HCT116 (cell line): ENCODE data around the gene SLC6A2. TPM values are rescaled to one million over a fixed set of nuclear protein-coding genes. Genes with fewer than 3 reads are reported as not detected.

ENCODE experiments used
- ATAC-seq: fragments of 200-7000 bp; cut with Tn5 transposase; 2 replicates; pipeline ENCODE4 v1.9.1; 2020; ENCODE audit warnings: mild to moderate bottlenecking, moderate library complexity
- BruUV-seq: library from RNA; stranded (reverse); fragments of 400-500 nt; replicated peaks from 2 replicates; lab custom pipeline; 2021; lab: Mats Ljungman, UMichigan
- CTCF ChIA-PET: fragments of 300-600 bp; sonication (Branson Sonifier 250); formaldehyde crosslinking; loops from one replicate; lab custom pipeline; 2021; ENCODE audit warnings: antibody characterized with exemption; lab: Charles Lee
- POLR2A ChIA-PET: fragments of 300-600, 350-600 bp; sonication (Branson Sonifier 250); formaldehyde crosslinking; loops from one replicate; lab custom pipeline; 2021; ENCODE audit warnings: antibody characterized with exemption; lab: Charles Lee
- RAD21 ChIA-PET, 2 experiments: fragments of 300-600 bp; sonication (Branson Sonifier 250); formaldehyde crosslinking; loops; one replicate each; lab custom pipeline; 2023; ENCODE audit warnings: low total read pairs in 2 of 2; ENCODE audit not compliant: uncharacterized antibody in 2 of 2, unreplicated experiment in 2 of 2, low non-redundant PET in 1 of 2; lab: Charles Lee
- DNase-seq: peaks from one replicate; pipeline ENCODE4 v3.0.0-alpha.2; 2010; ENCODE audit warnings: low read depth, low spot score
- H2AFZ ChIP-seq: fragments of 200-600 bp; shearing (Covaris generic), sonication (generic); 2 replicates; pipeline ENCODE4 v1.6.1; 2017; ENCODE audit warnings: low read depth, mixed run types, mixed read lengths, antibody characterized with exemption, low read length; ENCODE audit not compliant: poor library complexity, severe bottlenecking
- H3K27ac ChIP-seq: 2 replicates; pipeline ENCODE4 v1.5.1; 2012; ENCODE audit warnings: low read depth, low read length
- H3K27me3 ChIP-seq: fragments of 200-600 bp; sonication (generic); 2 replicates; pipeline ENCODE4 v1.6.1; 2016; ENCODE audit warnings: mixed run types, low read length, mixed read lengths; ENCODE audit not compliant: insufficient read depth
- H3K36me3 ChIP-seq, 2 experiments: fragments of 200-500 bp in 1 of 2; fragments of 200-600 bp in 1 of 2; sonication (Bioruptor generic) in 1 of 2; sonication (generic) in 1 of 2; 2 replicates each; pipeline versions ENCODE4 v1.5.1 to v1.6.1; 2014 to 2016; ENCODE audit warnings: low read length in 2 of 2, inconsistent platforms in 1 of 2, mixed read lengths in 1 of 2, mixed run types in 1 of 2; ENCODE audit not compliant: insufficient read depth in 2 of 2, control insufficient read depth in 1 of 2
- H3K4me1 ChIP-seq, 2 experiments: fragments of 200-600 bp in 1 of 2; sonication (generic) in 1 of 2; 2 replicates each; pipeline versions ENCODE4 v1.5.1 to v1.6.1; 2012 to 2017; ENCODE audit warnings: low read length in 2 of 2, inconsistent platforms in 1 of 2, mild to moderate bottlenecking in 1 of 2, mixed read lengths in 1 of 2, mixed run types in 1 of 2, moderate library complexity in 1 of 2; ENCODE audit not compliant: insufficient read depth in 2 of 2, control insufficient read depth in 1 of 2
- H3K4me2 ChIP-seq: fragments of 200-600 bp; sonication (generic); 2 replicates; pipeline ENCODE4 v1.6.1; 2017; ENCODE audit warnings: mixed run types, low read length, mixed read lengths
- H3K4me3 ChIP-seq, 2 experiments: fragments of 200-600 bp in 1 of 2; sonication (generic) in 1 of 2; replicated peaks in 1 of 2; 2 replicates each; pipeline ENCODE4 v1.5.1; 2011 to 2016; ENCODE audit warnings: low read length in 2 of 2, control low read depth in 1 of 2, low read depth in 1 of 2, mild to moderate bottlenecking in 1 of 2, mixed read lengths in 1 of 2, mixed run types in 1 of 2
- H3K79me2 ChIP-seq: fragments of 200-600 bp; sonication (generic); 2 replicates; pipeline ENCODE4 v1.6.1; 2017; ENCODE audit warnings: mild to moderate bottlenecking, mixed run types, low read length, moderate library complexity, mixed read lengths; ENCODE audit not compliant: insufficient read depth
- H3K9ac ChIP-seq: fragments of 200-600 bp; sonication (generic); 2 replicates; pipeline ENCODE4 v1.6.1; 2016; ENCODE audit warnings: low read length, mixed read lengths
- H3K9me2 ChIP-seq: fragments of 200-600 bp; sonication (generic), shearing (Covaris generic); 2 replicates; pipeline ENCODE4 v1.6.1; 2017; ENCODE audit warnings: mixed run types, mild to moderate bottlenecking, moderate library complexity; ENCODE audit not compliant: insufficient read depth
- H3K9me3 ChIP-seq, 2 experiments: fragments of 200-500 bp in 1 of 2; fragments of 200-600 bp in 1 of 2; sonication (Bioruptor generic) in 1 of 2; sonication (generic) in 1 of 2; 2 replicates each; pipeline ENCODE4 v1.6.1; 2014 to 2017; ENCODE audit warnings: low read length in 2 of 2, mixed read lengths in 2 of 2, inconsistent platforms in 1 of 2, low read depth in 1 of 2, mild to moderate bottlenecking in 1 of 2, mixed run types in 1 of 2, moderate library complexity in 1 of 2; ENCODE audit not compliant: control insufficient read depth in 1 of 2, insufficient read depth in 1 of 2
- H4K20me1 ChIP-seq: fragments of 200-600 bp; sonication (generic), shearing (Covaris generic); 2 replicates; pipeline ENCODE4 v1.6.1; 2017; ENCODE audit warnings: mixed run types, mild to moderate bottlenecking, moderate library complexity; ENCODE audit not compliant: insufficient read depth
- ATF3 ChIP-seq: IDR thresholded peaks from 2 replicates; pipeline ENCODE4 v1.6.1; 2012
- CBX3 ChIP-seq: IDR thresholded peaks from 2 replicates; pipeline ENCODE4 v1.6.1; 2012; ENCODE audit warnings: low read depth
- CEBPB ChIP-seq: IDR thresholded peaks from 2 replicates; pipeline ENCODE4 v1.6.1; 2012; ENCODE audit warnings: low read depth
- EGR1 ChIP-seq: IDR thresholded peaks from 2 replicates; pipeline ENCODE4 v1.6.1; 2012; ENCODE audit warnings: low read depth
- ELF1 ChIP-seq: IDR thresholded peaks from 2 replicates; pipeline ENCODE4 v1.6.1; 2012; ENCODE audit warnings: low read depth, borderline replicate concordance
- EZH2 ChIP-seq: fragments of 200-600 bp; sonication (generic); IDR thresholded peaks from 2 replicates; pipeline ENCODE4 v1.6.1; 2017; ENCODE audit warnings: antibody characterized with exemption, mixed run types
- EZH2phosphoT487 ChIP-seq: fragments of 200-600 bp; IDR thresholded peaks from 2 replicates; pipeline ENCODE4 v1.6.1; 2018; ENCODE audit warnings: antibody characterized with exemption, borderline replicate concordance
- FOSL1 ChIP-seq: IDR thresholded peaks from 2 replicates; pipeline ENCODE4 v1.6.1; 2012; ENCODE audit warnings: low read depth
- JUND ChIP-seq: IDR thresholded peaks from 2 replicates; pipeline ENCODE4 v1.6.1; 2012
- POLR2A ChIP-seq: IDR thresholded peaks from 2 replicates; pipeline ENCODE4 v1.7.0; 2011; ENCODE audit warnings: borderline replicate concordance; ENCODE audit not compliant: insufficient read depth, insufficient read length; ENCODE audit errors: extremely low read depth
- POLR2AphosphoS5 ChIP-seq: IDR thresholded peaks from 2 replicates; pipeline ENCODE4 v1.6.1; 2011; ENCODE audit warnings: mild to moderate bottlenecking, low read depth, low read length, moderate library complexity
- RAD21 ChIP-seq: IDR thresholded peaks from 2 replicates; pipeline ENCODE4 v1.6.1; 2012; ENCODE audit warnings: low read depth, mild to moderate bottlenecking
- SIN3A ChIP-seq: IDR thresholded peaks from 2 replicates; pipeline ENCODE4 v1.6.1; 2012; ENCODE audit warnings: low read depth
- SP1 ChIP-seq: IDR thresholded peaks from 2 replicates; pipeline ENCODE4 v1.6.1; 2012; ENCODE audit warnings: low read depth
- SRF ChIP-seq: IDR thresholded peaks from 2 replicates; pipeline ENCODE4 v1.6.1; 2012; ENCODE audit warnings: low read depth
- TCF7L2 ChIP-seq: IDR thresholded peaks from 2 replicates; pipeline ENCODE4 v1.7.0; 2011; ENCODE audit warnings: borderline replicate concordance, inconsistent platforms; ENCODE audit not compliant: insufficient read depth, insufficient read length; ENCODE audit errors: extremely low read depth
- YY1 ChIP-seq: IDR thresholded peaks from 2 replicates; pipeline ENCODE4 v1.6.1; 2011; ENCODE audit warnings: low read length, low read depth, moderate library complexity, mild to moderate bottlenecking; ENCODE audit not compliant: insufficient replicate concordance; ENCODE audit errors: extremely low read depth
- ZFX ChIP-seq: fragments of 450-650 bp; IDR thresholded peaks from 2 replicates; pipeline ENCODE4 v1.6.1; 2017
- ZNF274 ChIP-seq: fragments of 200-500 bp; sonication (Bioruptor generic); IDR thresholded peaks from 2 replicates; pipeline ENCODE4 v1.6.1; 2014; ENCODE audit warnings: mild to moderate bottlenecking, low read depth, low read length, inconsistent platforms
- intact Hi-C: fragments of 100-400 bp; cut with micrococcal nuclease; formaldehyde crosslinking; loops from 2 replicates; pipeline ENCODE4 v1.10.0; 2022
- total RNA-seq: library from RNA; stranded (reverse); gene quantifications from one replicate; pipeline ENCODE4 v1.2.1, GENCODE V29; 2021; ENCODE audit not compliant: unreplicated experiment
- TF ChIP-seq, protein P1 (sequence below): IDR thresholded peaks from 2 replicates; pipeline ENCODE4 v1.6.1; 2011; ENCODE audit warnings: mild to moderate bottlenecking, low read length, moderate library complexity; ENCODE audit not compliant: insufficient replicate concordance; ENCODE audit errors: extremely low read depth

SLC6A2 gene
- total RNA-seq, 1 experiment from 2014 or later, result not detected

DNA sequence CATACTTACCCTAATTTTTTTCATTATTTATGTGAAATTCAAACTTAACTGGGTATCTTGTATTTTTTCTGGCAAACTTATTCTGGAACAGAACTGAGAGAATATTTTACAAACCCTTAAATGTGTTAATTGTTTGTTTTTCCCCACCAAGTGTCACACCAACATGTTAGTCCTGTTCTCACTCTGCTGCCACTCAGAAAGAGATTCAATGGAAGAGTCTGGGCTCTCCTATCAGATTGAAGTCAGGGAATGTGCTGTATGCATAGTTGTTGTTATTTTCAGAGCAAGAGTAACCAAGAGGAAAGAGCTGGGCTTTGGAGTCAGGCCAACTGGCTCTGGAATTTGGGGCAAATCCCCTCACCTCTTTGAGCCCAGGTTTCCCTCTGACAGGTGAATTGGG is 43.2 kb downstream of the SLC6A2 start:
- DNase-seq (no peak), ATAC-seq (no peak)
- TF ChIP-seq YY1, result no peak
- TF ChIP-seq POLR2AphosphoS5, result no peak
- TF ChIP-seq POLR2A, result no peak
- no peak for TF ChIP-seq JUND
- no peak for TF ChIP-seq ATF3
- no peak for TF ChIP-seq SIN3A
- no peak for TF ChIP-seq EGR1
- TF ChIP-seq EZH2, result no peak
- no peak for TF ChIP-seq CEBPB
- TF ChIP-seq, protein P1, sequence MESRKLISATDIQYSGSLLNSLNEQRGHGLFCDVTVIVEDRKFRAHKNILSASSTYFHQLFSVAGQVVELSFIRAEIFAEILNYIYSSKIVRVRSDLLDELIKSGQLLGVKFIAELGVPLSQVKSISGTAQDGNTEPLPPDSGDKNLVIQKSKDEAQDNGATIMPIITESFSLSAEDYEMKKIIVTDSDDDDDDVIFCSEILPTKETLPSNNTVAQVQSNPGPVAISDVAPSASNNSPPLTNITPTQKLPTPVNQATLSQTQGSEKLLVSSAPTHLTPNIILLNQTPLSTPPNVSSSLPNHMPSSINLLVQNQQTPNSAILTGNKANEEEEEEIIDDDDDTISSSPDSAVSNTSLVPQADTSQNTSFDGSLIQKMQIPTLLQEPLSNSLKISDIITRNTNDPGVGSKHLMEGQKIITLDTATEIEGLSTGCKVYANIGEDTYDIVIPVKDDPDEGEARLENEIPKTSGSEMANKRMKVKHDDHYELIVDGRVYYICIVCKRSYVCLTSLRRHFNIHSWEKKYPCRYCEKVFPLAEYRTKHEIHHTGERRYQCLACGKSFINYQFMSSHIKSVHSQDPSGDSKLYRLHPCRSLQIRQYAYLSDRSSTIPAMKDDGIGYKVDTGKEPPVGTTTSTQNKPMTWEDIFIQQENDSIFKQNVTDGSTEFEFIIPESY, result no peak
- no peak for TF ChIP-seq SRF
- no peak for TF ChIP-seq CBX3
- TF ChIP-seq TCF7L2, result no peak
- TF ChIP-seq ELF1, result no peak
- no peak for TF ChIP-seq RAD21
- TF ChIP-seq FOSL1, result no peak
- no peak for TF ChIP-seq SP1
- no peak for TF ChIP-seq ZNF274
- TF ChIP-seq ZFX, result no peak
- TF ChIP-seq EZH2phosphoT487, result no peak
- intact Hi-C loops, result no loop called here
- Histone ChIP-seq H4K20me1 (no peaks in the 10 kb centered on the region), H3K9ac (no peak overlapping the region), H3K9me2 (no peaks in the 10 kb centered on the region), H3K4me3 (no peak overlapping the region), H3K79me2 (no peaks in the 10 kb centered on the region), H2AFZ (no peak overlapping the region), H3K4me1 (no peaks in the 10 kb centered on the region), H3K9me3 (no peaks in the 10 kb centered on the region), H3K4me2 (no peak overlapping the region), H3K27me3 (peaks cover 17% of the 10 kb centered on the region; the same call in 1 of the 2 replicates), H3K36me3 (no peaks in the 10 kb centered on the region), H3K27ac (no peak overlapping the region)
- RAD21 ChIA-PET, result no interaction called here
- CTCF ChIA-PET, result interaction anchor here (1.7 kb wide), 1 partner anchor 234 kb away, joined by 9 read pairs; no protein-coding TSS in a partner anchor
- no TSS peak for BruUV-seq
- POLR2A ChIA-PET, result no interaction called here
